HepG2 (cell line): ENCODE data around the gene DIO1. TPM values are rescaled to one million over a fixed set of nuclear protein-coding genes. Genes with fewer than 3 reads are reported as not detected.

Source experiments
- ATAC-seq: fragments of 200-7000 bp; cut with Tn5 transposase; 3 replicates; pipeline ENCODE4 v1.9.1; 2020; ENCODE audit warnings: mild to moderate bottlenecking, moderate library complexity
- BruUV-seq: library from RNA; stranded (reverse); fragments of 400-500 nt; replicated peaks from 2 replicates; lab custom pipeline; 2021; lab: Mats Ljungman, UMichigan
- CTCF ChIA-PET: fragments of 300-600 bp; formaldehyde crosslinking; extraction: SDS; loops from one replicate; lab custom pipeline; 2021; ENCODE audit warnings: low total read pairs, inconsistent platforms, low intra/inter-chr PET ratio; lab: Yijun Ruan, JAX
- POLR2A ChIA-PET: fragments of 350-600 bp; sonication (Branson Sonifier 250); formaldehyde crosslinking; loops from one replicate; lab custom pipeline; 2020; ENCODE audit warnings: antibody characterized with exemption, inconsistent platforms; lab: Yijun Ruan, JAX
- DNase-seq: peaks from one replicate; pipeline ENCODE4 v3.0.0-alpha.2; 2015; ENCODE audit warnings: low spot score
- FAIRE-seq: peaks from 3 replicates; lab custom pipeline; 2011; peaks lifted over from hg19 to GRCh38; lab: Jason Lieb, UNC
- H2AFZ ChIP-seq: one replicate; pipeline ENCODE4 v1.6.1; 2011; ENCODE audit warnings: low read length, inconsistent platforms
- H3K27ac ChIP-seq: fragments of 300-600 bp; 3 replicates; pipeline ENCODE4 v1.8.0; 2011; ENCODE audit warnings: mixed run types, mild to moderate bottlenecking, mixed read lengths, low read length, inconsistent platforms; ENCODE audit not compliant: insufficient read depth; ENCODE audit errors: extremely low read length
- H3K27me3 ChIP-seq, 2 experiments: fragments of 200-600 bp in 1 of 2; 2 replicates in 1 of 2; 3 replicates in 1 of 2; pipeline versions ENCODE4 v1.6.0 to v1.8.0; 2011; ENCODE audit warnings: low read length in 2 of 2, mild to moderate bottlenecking in 2 of 2, moderate library complexity in 2 of 2, inconsistent platforms in 1 of 2; ENCODE audit not compliant: insufficient read depth in 2 of 2, control insufficient read depth in 1 of 2
- H3K36me3 ChIP-seq, 2 experiments: fragments of 200-600 bp in 1 of 2; replicated peaks in 1 of 2; 2 replicates in 1 of 2; 3 replicates in 1 of 2; pipeline versions ENCODE4 v1.5.1 to v1.8.0; 2011; ENCODE audit warnings: low read length in 2 of 2, inconsistent platforms in 1 of 2; ENCODE audit not compliant: insufficient read depth in 2 of 2, control insufficient read depth in 1 of 2
- H3K4me1 ChIP-seq: 2 replicates; pipeline ENCODE4 v1.5.1; 2012; ENCODE audit warnings: low read length, inconsistent platforms; ENCODE audit not compliant: insufficient read depth
- H3K4me2 ChIP-seq: 2 replicates; pipeline ENCODE4 v1.6.0; 2011; ENCODE audit warnings: low read depth, low read length, inconsistent platforms
- H3K4me3 ChIP-seq, 3 experiments: fragments of 200-600 bp in 1 of 3; sonication (generic), shearing (Covaris generic) in 1 of 3; replicated peaks in 1 of 3; 2 replicates each; pipeline ENCODE4 v1.5.1; 2011 to 2016; ENCODE audit warnings: low read length in 3 of 3, inconsistent platforms in 2 of 3, low read depth in 2 of 3, mild to moderate bottlenecking in 2 of 3, control low read depth in 1 of 3, mixed read lengths in 1 of 3; ENCODE audit not compliant: insufficient read depth in 1 of 3
- H3K79me2 ChIP-seq: one replicate; pipeline ENCODE4 v1.6.1; 2011; ENCODE audit warnings: low read length, inconsistent platforms; ENCODE audit not compliant: insufficient read depth
- H3K9ac ChIP-seq: 2 replicates; pipeline ENCODE4 v1.6.0; 2011; ENCODE audit warnings: mild to moderate bottlenecking, low read depth, low read length, inconsistent platforms; ENCODE audit not compliant: insufficient read depth
- H3K9me3 ChIP-seq: 2 replicates; pipeline ENCODE4 v1.5.1; 2012; ENCODE audit warnings: mild to moderate bottlenecking, low read length
- H4K20me1 ChIP-seq: 2 replicates; pipeline ENCODE4 v1.6.0; 2011; ENCODE audit warnings: inconsistent platforms, mild to moderate bottlenecking, low read length, moderate library complexity; ENCODE audit not compliant: insufficient read depth
- CREM ChIP-seq, 2 experiments: sonication (generic) in 1 of 2; formaldehyde crosslinking in 1 of 2; IDR thresholded peaks; 2 replicates each; pipeline versions ENCODE4 v1.4.0 to v1.6.1; 2016 to 2020; ENCODE audit warnings: antibody characterized with exemption in 1 of 2, mild to moderate bottlenecking in 1 of 2, missing genetic modification reagents in 1 of 2
- IRF9 ChIP-seq: sonication (generic); formaldehyde crosslinking; IDR thresholded peaks from 2 replicates; pipeline ENCODE4 v1.8.0; 2022; ENCODE audit warnings: missing genetic modification reagents, mild to moderate bottlenecking, borderline replicate concordance
- KDM5A ChIP-seq: fragments of 200-600 bp; sonication (generic); IDR thresholded peaks from 2 replicates; pipeline ENCODE4 v1.7.0; 2018; ENCODE audit warnings: antibody characterized with exemption, mild to moderate bottlenecking, low read length, borderline replicate concordance
- MEF2D ChIP-seq: sonication (generic); formaldehyde crosslinking; IDR thresholded peaks from 2 replicates; pipeline ENCODE4 v1.5.1; 2020; ENCODE audit warnings: mild to moderate bottlenecking, missing genetic modification reagents
- SP140L ChIP-seq: sonication (generic); formaldehyde crosslinking; IDR thresholded peaks from 2 replicates; pipeline ENCODE4 v1.4.0; 2020; ENCODE audit warnings: missing genetic modification reagents, borderline replicate concordance
- TFE3 ChIP-seq: IDR thresholded peaks from 2 replicates; pipeline ENCODE4 v1.6.1; 2016
- ZBTB21 ChIP-seq: sonication (generic); formaldehyde crosslinking; IDR thresholded peaks from 2 replicates; pipeline ENCODE4 v1.4.0; 2020; ENCODE audit warnings: missing genetic modification reagents
- ZMAT3 ChIP-seq: sonication (generic); formaldehyde crosslinking; conservative IDR thresholded peaks from 2 replicates; pipeline ENCODE4 v1.7.0; 2021; ENCODE audit warnings: missing genetic modification reagents
- ZNF619 ChIP-seq: sonication (generic); formaldehyde crosslinking; IDR thresholded peaks from 2 replicates; pipeline ENCODE4 v1.4.0; 2020; ENCODE audit warnings: mild to moderate bottlenecking, missing genetic modification reagents
- whole genome bisulfite sequencing: methylation state at CpG from one replicate; pipeline ENCODE4 v1.1.6; 2017; ENCODE audit warnings: low lambda C conversion rate; 5-methylcytosine and 5-hydroxymethylcytosine counted together
- in situ Hi-C: cut with HindIII; loops from 2 replicates; pipeline ENCODE4 v1.10.0; 2017; ENCODE audit warnings: low pct_unique_long_range_greater_than_20kb; ENCODE audit not compliant: extremely low pct_ligation_motif_present
- intact Hi-C: fragments of 100-400 bp; cut with micrococcal nuclease; formaldehyde crosslinking; loops from one replicate; pipeline ENCODE4 v1.10.0; 2022; ENCODE audit not compliant: unreplicated experiment
- polyA plus RNA-seq, 8 experiments: library from polyadenylated mRNA; depleted of rRNA in 3 of 8; stranded (reverse) in 7 of 8; unstranded in 1 of 8; fragments of >200 nt; fragmentation: Illumina TruSeq in 4 of 8; extraction: Trizol in 4 of 8; gene quantifications; 2 replicates each; pipeline versions ENCODE4 v1.2.1 to v1.2.3, GENCODE V29; 2011 to 2016; ENCODE audit warnings: low read depth in 4 of 8, missing spikeins in 1 of 8, mixed read lengths in 1 of 8; ENCODE audit not compliant: insufficient read depth in 1 of 8
- total RNA-seq, 5 experiments: library from RNA; depleted of rRNA; stranded (reverse); fragments of >200 nt; fragmentation: Illumina TruSeq; extraction: Trizol; gene quantifications; 2 replicates each; pipeline ENCODE4 v1.2.3, GENCODE V29; 2016; ENCODE audit warnings: low read depth in 1 of 5
- TF ChIP-seq, protein P1 (sequence below): fragments of 450-650 bp; IDR thresholded peaks from 2 replicates; pipeline ENCODE4 v1.6.1; 2016
- TF ChIP-seq, protein P2 (sequence below): sonication (generic); formaldehyde crosslinking; IDR thresholded peaks from 2 replicates; pipeline ENCODE4 v1.4.0; 2020; ENCODE audit warnings: mild to moderate bottlenecking, missing genetic modification reagents
- TF ChIP-seq, protein P3 (sequence below): sonication (generic); formaldehyde crosslinking; IDR thresholded peaks from 2 replicates; pipeline ENCODE4 v1.4.0; 2020; ENCODE audit warnings: mild to moderate bottlenecking, missing genetic modification reagents

DIO1 gene
- total and polyA plus RNA-seq, 2 of the 13 experiments (the other 11 are each of a cell fraction or from before 2014, with no cell fraction given): 13.5 to 45.6 TPM

DNA sequence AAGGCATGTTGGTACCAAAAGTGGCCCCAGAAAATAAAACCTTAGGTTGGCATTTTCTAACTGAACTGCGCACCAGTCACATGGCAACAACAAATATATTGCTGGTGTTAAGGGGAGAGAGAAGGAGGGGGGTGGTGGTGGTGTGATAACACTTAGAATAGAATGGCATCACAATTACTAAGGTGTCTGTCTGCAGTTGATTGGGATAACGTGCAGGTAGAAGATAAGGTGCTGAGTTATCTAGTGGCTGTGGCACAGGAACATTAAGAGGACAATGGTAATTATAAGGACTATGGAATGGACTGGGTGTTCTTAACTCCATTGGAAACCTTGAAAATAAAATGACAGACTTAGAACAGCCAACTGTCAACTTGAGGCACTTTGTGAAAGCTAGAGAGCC, 3.0 kb upstream of the DIO1 start (continued):
- TF ChIP-seq, protein P1, sequence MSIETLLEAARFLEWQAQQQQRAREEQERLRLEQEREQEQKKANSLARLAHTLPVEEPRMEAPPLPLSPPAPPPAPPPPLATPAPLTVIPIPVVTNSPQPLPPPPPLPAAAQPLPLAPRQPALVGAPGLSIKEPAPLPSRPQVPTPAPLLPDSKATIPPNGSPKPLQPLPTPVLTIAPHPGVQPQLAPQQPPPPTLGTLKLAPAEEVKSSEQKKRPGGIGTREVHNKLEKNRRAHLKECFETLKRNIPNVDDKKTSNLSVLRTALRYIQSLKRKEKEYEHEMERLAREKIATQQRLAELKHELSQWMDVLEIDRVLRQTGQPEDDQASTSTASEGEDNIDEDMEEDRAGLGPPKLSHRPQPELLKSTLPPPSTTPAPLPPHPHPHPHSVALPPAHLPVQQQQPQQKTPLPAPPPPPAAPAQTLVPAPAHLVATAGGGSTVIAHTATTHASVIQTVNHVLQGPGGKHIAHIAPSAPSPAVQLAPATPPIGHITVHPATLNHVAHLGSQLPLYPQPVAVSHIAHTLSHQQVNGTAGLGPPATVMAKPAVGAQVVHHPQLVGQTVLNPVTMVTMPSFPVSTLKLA: no peak
- TF ChIP-seq, protein P2, sequence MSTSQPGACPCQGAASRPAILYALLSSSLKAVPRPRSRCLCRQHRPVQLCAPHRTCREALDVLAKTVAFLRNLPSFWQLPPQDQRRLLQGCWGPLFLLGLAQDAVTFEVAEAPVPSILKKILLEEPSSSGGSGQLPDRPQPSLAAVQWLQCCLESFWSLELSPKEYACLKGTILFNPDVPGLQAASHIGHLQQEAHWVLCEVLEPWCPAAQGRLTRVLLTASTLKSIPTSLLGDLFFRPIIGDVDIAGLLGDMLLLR: no peak
- TF ChIP-seq ZBTB21 (CRISPR knock-in tag): no peak
- TF ChIP-seq MEF2D (CRISPR knock-in tag): no peak
- no peak for TF ChIP-seq IRF9 (CRISPR knock-in tag)
- no peak for TF ChIP-seq KDM5A

DNA sequence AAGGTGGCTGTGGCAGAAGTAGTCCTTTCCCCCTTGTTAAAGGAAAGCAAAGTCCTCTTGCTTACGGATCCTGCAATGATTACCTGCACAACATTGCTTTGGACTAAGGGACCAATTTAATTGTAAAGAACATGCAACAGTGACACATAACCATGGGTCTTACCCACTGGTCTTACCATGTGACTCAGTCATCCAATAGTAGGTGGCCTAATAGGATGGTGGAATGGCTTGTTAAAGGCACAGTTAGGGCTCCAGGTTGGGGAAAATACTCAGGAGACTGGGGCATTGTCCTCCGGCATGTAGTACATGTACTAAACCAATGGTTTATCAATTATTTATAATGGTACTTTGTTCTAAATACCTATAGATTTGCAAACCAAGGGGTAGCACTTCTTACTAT, 2.3 kb upstream of the DIO1 start:
- Histone ChIP-seq H4K20me1 (no peaks in the 10 kb centered on the region; the same call in 1 of the 2 replicates), H3K36me3 (no peaks in the 10 kb centered on the region), H3K27me3 (no peaks in the 10 kb centered on the region; a peak in 1 of 5 replicates), H3K4me2 (no peak overlapping the region), H3K4me1 (peaks cover 61% of the 10 kb centered on the region), H3K9ac (no peak overlapping the region)
- intact Hi-C loops: loop anchor here (5.0 kb wide), 1 partner anchor 56 kb away; the partner anchor contains the start of genes IFT25 and LRRC42
- CTCF ChIA-PET: no interaction called here
- POLR2A ChIA-PET: no interaction called here
- WGBS: 63% methylated on average over 2 of the region's 2 CpGs
- ATAC-seq: no peak
- no peak for FAIRE-seq
- TF ChIP-seq ZMAT3 (CRISPR knock-in tag) (no peak), SP140L (CRISPR knock-in tag) (no peak), TFE3 (CRISPR knock-in tag) (no peak), ZNF619 (no peak), CREM (IDR thresholded peaks at IDR 0.05) (no peak), CREM (CRISPR knock-in tag; IDR thresholded peaks at IDR 0.05) (no peak)
- TF ChIP-seq, protein P3, sequence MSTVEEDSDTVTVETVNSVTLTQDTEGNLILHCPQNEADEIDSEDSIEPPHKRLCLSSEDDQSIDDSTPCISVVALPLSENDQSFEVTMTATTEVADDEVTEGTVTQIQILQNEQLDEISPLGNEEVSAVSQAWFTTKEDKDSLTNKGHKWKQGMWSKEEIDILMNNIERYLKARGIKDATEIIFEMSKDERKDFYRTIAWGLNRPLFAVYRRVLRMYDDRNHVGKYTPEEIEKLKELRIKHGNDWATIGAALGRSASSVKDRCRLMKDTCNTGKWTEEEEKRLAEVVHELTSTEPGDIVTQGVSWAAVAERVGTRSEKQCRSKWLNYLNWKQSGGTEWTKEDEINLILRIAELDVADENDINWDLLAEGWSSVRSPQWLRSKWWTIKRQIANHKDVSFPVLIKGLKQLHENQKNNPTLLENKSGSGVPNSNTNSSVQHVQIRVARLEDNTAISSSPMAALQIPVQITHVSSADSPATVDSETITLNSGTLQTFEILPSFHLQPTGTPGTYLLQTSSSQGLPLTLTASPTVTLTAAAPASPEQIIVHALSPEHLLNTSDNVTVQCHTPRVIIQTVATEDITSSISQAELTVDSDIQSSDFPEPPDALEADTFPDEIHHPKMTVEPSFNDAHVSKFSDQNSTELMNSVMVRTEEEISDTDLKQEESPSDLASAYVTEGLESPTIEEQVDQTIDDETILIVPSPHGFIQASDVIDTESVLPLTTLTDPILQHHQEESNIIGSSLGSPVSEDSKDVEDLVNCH (CRISPR knock-in tag): no peak
- TF ChIP-seq, all 625 proteins: peak for 0
- Histone ChIP-seq H3K27ac (no peak overlapping the region), H2AFZ (no peak overlapping the region), H3K4me3 (no peak overlapping the region), H3K79me2 (peaks cover 13% of the 10 kb centered on the region), H3K9me3 (no peaks in the 10 kb centered on the region)
- no TSS peak for BruUV-seq
- no peak for DNase-seq
- in situ Hi-C loops: loop anchor here (5.0 kb wide), 1 partner anchor 51 kb away; no protein-coding TSS in a partner anchor
